WTC11 (cell line): ENCODE results near the gene FAS. TPM values are rescaled to one million over a fixed set of nuclear protein-coding genes. Genes with fewer than 3 reads are reported as not detected.

Experiments used
- ATAC-seq: fragments of 200-7000 bp; cut with Tn5 transposase; 2 replicates; pipeline ENCODE4 v1.10.0; 2021; ENCODE audit warnings: mild to moderate bottlenecking, moderate library complexity
- CTCF ChIA-PET: fragments of 300-600 bp; sonication (Branson Sonifier 250); formaldehyde crosslinking; loops from one replicate; lab custom pipeline; 2021; ENCODE audit warnings: antibody characterized with exemption; lab: Charles Lee
- POLR2A ChIA-PET: fragments of 350-600 bp; sonication (Branson Sonifier 250); formaldehyde crosslinking; loops from one replicate; lab custom pipeline; 2021; ENCODE audit warnings: antibody characterized with exemption; lab: Charles Lee
- DNase-seq: peaks from one replicate; pipeline ENCODE4 v3.0.0; 2021; ENCODE audit warnings: low spot score
- H3K27ac Mint-ChIP-seq: 2 replicates; pipeline ENCODE4 v1.8.0; 2021; ENCODE audit warnings: mixed read lengths
- H3K27me3 Mint-ChIP-seq: 2 replicates; pipeline ENCODE4 v1.8.0; 2021; ENCODE audit warnings: low read depth, mild to moderate bottlenecking, moderate library complexity, mixed read lengths
- H3K36me3 Mint-ChIP-seq: 2 replicates; pipeline ENCODE4 v1.8.0; 2021; ENCODE audit warnings: mixed read lengths
- H3K4me1 Mint-ChIP-seq: 2 replicates; pipeline ENCODE4 v1.8.0; 2022; ENCODE audit warnings: mixed read lengths
- H3K4me3 Mint-ChIP-seq: 2 replicates; pipeline ENCODE4 v1.8.0; 2021; ENCODE audit warnings: mild to moderate bottlenecking, moderate library complexity, mixed read lengths
- H3K9me3 Mint-ChIP-seq: 2 replicates; pipeline ENCODE4 v1.8.0; 2021; ENCODE audit warnings: mixed read lengths
- AR ChIP-seq: fragments of 250-450 bp; sonication (Bioruptor Pico); IDR thresholded peaks from 2 replicates; pipeline ENCODE4 v1.9.0; 2021; ENCODE audit warnings: mild to moderate bottlenecking
- CBFB ChIP-seq: sonication (generic); formaldehyde crosslinking; IDR thresholded peaks from 2 replicates; pipeline ENCODE4 v1.8.1; 2022; ENCODE audit warnings: mild to moderate bottlenecking, low read depth, missing genetic modification reagents
- ELF4 ChIP-seq: sonication (generic); formaldehyde crosslinking; IDR thresholded peaks from 2 replicates; pipeline ENCODE4 v1.8.1; 2022; ENCODE audit warnings: low read depth, mild to moderate bottlenecking, moderate library complexity, missing genetic modification reagents
- ESRRA ChIP-seq: sonication (generic); formaldehyde crosslinking; IDR thresholded peaks from 2 replicates; pipeline ENCODE4 v1.8.1; 2022; ENCODE audit warnings: mild to moderate bottlenecking, missing genetic modification reagents, borderline replicate concordance
- FOXP4 ChIP-seq: sonication (generic); formaldehyde crosslinking; IDR thresholded peaks from 2 replicates; pipeline ENCODE4 v1.8.0; 2022; ENCODE audit warnings: mild to moderate bottlenecking, missing genetic modification reagents
- HMGA2 ChIP-seq: fragments of 250-450 bp; sonication (Bioruptor Pico); IDR thresholded peaks from 2 replicates; pipeline ENCODE4 v1.4.0; 2021; ENCODE audit warnings: mild to moderate bottlenecking, moderate library complexity
- HMGXB4 ChIP-seq: sonication (generic); formaldehyde crosslinking; IDR thresholded peaks from 2 replicates; pipeline ENCODE4 v1.8.1; 2023; ENCODE audit warnings: mild to moderate bottlenecking, moderate library complexity, missing genetic modification reagents
- IRF2 ChIP-seq: sonication (generic); formaldehyde crosslinking; IDR thresholded peaks from 2 replicates; pipeline ENCODE4 v1.8.0; 2022; ENCODE audit warnings: low read depth, missing genetic modification reagents, borderline replicate concordance
- JAZF1 ChIP-seq: fragments of 250-450 bp; sonication (Bioruptor Pico); IDR thresholded peaks from 2 replicates; pipeline ENCODE4 v1.9.0; 2021; ENCODE audit warnings: moderate library complexity, mild to moderate bottlenecking, inconsistent platforms
- MYBL2 ChIP-seq: sonication (generic); formaldehyde crosslinking; IDR thresholded peaks from 2 replicates; pipeline ENCODE4 v1.8.1; 2023; ENCODE audit warnings: mild to moderate bottlenecking, moderate library complexity, missing genetic modification reagents
- PRRX2 ChIP-seq: fragments of 250-450 bp; sonication (Bioruptor Pico); IDR thresholded peaks from 2 replicates; pipeline ENCODE4 v1.8.0; 2021; ENCODE audit warnings: mild to moderate bottlenecking
- SMAD4 ChIP-seq: sonication (generic); formaldehyde crosslinking; IDR thresholded peaks from 2 replicates; pipeline ENCODE4 v1.8.0; 2022; ENCODE audit warnings: mild to moderate bottlenecking, missing genetic modification reagents
- USF2 ChIP-seq: sonication (generic); formaldehyde crosslinking; IDR thresholded peaks from 2 replicates; pipeline ENCODE4 v1.8.1; 2023; ENCODE audit warnings: mild to moderate bottlenecking, missing genetic modification reagents, moderate library complexity
- ZNF121 ChIP-seq: sonication (generic); formaldehyde crosslinking; IDR thresholded peaks from 2 replicates; pipeline ENCODE4 v1.8.0; 2023; ENCODE audit warnings: missing genetic modification reagents
- ZNF416 ChIP-seq: fragments of 250-450 bp; sonication (Bioruptor Pico); IDR thresholded peaks from 2 replicates; pipeline ENCODE4 v1.9.0; 2021; ENCODE audit warnings: mild to moderate bottlenecking, inconsistent platforms
- ZNF671 ChIP-seq: fragments of 250-450 bp; sonication (Bioruptor Pico); IDR thresholded peaks from 2 replicates; pipeline ENCODE4 v1.8.0; 2021; ENCODE audit warnings: mild to moderate bottlenecking
- total RNA-seq: library from RNA; stranded (reverse); gene quantifications from 3 replicates; pipeline ENCODE4 v1.2.3, GENCODE V29; 2021
- TF ChIP-seq, protein P1 (sequence below): sonication (generic); formaldehyde crosslinking; IDR thresholded peaks from 2 replicates; pipeline ENCODE4 v1.8.0; 2023; ENCODE audit warnings: missing genetic modification reagents, mild to moderate bottlenecking, borderline replicate concordance
- TF ChIP-seq, protein P2 (sequence below): sonication (generic); formaldehyde crosslinking; IDR thresholded peaks from 2 replicates; pipeline ENCODE4 v1.8.1; 2022; ENCODE audit warnings: mild to moderate bottlenecking, moderate library complexity, missing genetic modification reagents
- TF ChIP-seq, protein P3 (sequence below): sonication (generic); formaldehyde crosslinking; IDR thresholded peaks from 2 replicates; pipeline ENCODE4 v1.8.1; 2022; ENCODE audit warnings: mild to moderate bottlenecking, missing genetic modification reagents, moderate library complexity, borderline replicate concordance

FAS gene
- total RNA-seq, 1 experiment from 2014 or later: 4.1 TPM

GRCh38 chr10:89001024-89001728, 10.6 kb downstream of the FAS start (continued):
- TF ChIP-seq, protein P1, sequence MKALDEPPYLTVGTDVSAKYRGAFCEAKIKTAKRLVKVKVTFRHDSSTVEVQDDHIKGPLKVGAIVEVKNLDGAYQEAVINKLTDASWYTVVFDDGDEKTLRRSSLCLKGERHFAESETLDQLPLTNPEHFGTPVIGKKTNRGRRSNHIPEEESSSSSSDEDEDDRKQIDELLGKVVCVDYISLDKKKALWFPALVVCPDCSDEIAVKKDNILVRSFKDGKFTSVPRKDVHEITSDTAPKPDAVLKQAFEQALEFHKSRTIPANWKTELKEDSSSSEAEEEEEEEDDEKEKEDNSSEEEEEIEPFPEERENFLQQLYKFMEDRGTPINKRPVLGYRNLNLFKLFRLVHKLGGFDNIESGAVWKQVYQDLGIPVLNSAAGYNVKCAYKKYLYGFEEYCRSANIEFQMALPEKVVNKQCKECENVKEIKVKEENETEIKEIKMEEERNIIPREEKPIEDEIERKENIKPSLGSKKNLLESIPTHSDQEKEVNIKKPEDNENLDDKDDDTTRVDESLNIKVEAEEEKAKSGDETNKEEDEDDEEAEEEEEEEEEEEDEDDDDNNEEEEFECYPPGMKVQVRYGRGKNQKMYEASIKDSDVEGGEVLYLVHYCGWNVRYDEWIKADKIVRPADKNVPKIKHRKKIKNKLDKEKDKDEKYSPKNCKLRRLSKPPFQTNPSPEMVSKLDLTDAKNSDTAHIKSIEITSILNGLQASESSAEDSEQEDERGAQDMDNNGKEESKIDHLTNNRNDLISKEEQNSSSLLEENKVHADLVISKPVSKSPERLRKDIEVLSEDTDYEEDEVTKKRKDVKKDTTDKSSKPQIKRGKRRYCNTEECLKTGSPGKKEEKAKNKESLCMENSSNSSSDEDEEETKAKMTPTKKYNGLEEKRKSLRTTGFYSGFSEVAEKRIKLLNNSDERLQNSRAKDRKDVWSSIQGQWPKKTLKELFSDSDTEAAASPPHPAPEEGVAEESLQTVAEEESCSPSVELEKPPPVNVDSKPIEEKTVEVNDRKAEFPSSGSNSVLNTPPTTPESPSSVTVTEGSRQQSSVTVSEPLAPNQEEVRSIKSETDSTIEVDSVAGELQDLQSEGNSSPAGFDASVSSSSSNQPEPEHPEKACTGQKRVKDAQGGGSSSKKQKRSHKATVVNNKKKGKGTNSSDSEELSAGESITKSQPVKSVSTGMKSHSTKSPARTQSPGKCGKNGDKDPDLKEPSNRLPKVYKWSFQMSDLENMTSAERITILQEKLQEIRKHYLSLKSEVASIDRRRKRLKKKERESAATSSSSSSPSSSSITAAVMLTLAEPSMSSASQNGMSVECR (CRISPR knock-in tag): no peak
- TF ChIP-seq ESRRA (CRISPR knock-in tag) (no peak), SMAD4 (no peak), ZNF671 (CRISPR knock-in tag) (no peak), FOXP4 (CRISPR knock-in tag) (no peak), ELF4 (CRISPR knock-in tag) (no peak), MYBL2 (CRISPR knock-in tag) (no peak), USF2 (CRISPR knock-in tag) (no peak)
- TF ChIP-seq, protein P2, sequence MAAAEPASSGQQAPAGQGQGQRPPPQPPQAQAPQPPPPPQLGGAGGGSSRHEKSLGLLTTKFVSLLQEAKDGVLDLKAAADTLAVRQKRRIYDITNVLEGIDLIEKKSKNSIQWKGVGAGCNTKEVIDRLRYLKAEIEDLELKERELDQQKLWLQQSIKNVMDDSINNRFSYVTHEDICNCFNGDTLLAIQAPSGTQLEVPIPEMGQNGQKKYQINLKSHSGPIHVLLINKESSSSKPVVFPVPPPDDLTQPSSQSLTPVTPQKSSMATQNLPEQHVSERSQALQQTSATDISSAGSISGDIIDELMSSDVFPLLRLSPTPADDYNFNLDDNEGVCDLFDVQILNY: no peak
- TF ChIP-seq, protein P3, sequence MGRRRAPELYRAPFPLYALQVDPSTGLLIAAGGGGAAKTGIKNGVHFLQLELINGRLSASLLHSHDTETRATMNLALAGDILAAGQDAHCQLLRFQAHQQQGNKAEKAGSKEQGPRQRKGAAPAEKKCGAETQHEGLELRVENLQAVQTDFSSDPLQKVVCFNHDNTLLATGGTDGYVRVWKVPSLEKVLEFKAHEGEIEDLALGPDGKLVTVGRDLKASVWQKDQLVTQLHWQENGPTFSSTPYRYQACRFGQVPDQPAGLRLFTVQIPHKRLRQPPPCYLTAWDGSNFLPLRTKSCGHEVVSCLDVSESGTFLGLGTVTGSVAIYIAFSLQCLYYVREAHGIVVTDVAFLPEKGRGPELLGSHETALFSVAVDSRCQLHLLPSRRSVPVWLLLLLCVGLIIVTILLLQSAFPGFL: no peak

- TF ChIP-seq HMGA2 (CRISPR knock-in tag): no peak
- TF ChIP-seq HMGXB4 (CRISPR knock-in tag): no peak
- no peak for TF ChIP-seq ZNF121
- no peak for TF ChIP-seq AR
- no peak for TF ChIP-seq PRRX2 (CRISPR knock-in tag)
- no peak for TF ChIP-seq ZNF416 (CRISPR knock-in tag)
- no peak for TF ChIP-seq CBFB
- no peak for TF ChIP-seq IRF2 (CRISPR knock-in tag)
- no peak for TF ChIP-seq JAZF1 (CRISPR knock-in tag)
- POLR2A ChIA-PET: interaction anchor here (0.6 kb wide), 1 partner anchor 43 kb away, joined by 3 read pairs; no protein-coding TSS in a partner anchor
- peaks cover 8% of the 10 kb centered on the region; the same call in 1 of the 2 replicates for H3K4me1 Mint-ChIP-seq
- no peak overlapping the region for H3K27ac Mint-ChIP-seq
- ATAC-seq (no peak; the same call in 1 of the 2 replicates), DNase-seq (no peak)
- H3K4me3 Mint-ChIP-seq: no peak overlapping the region
- CTCF ChIA-PET: interaction anchor here (0.7 kb wide), 1 partner anchor 156 kb away, joined by 3 read pairs; no protein-coding TSS in a partner anchor
- no peaks in the 10 kb centered on the region for H3K9me3 Mint-ChIP-seq
- H3K27me3 Mint-ChIP-seq: no peaks in the 10 kb centered on the region
- H3K36me3 Mint-ChIP-seq: no peaks in the 10 kb centered on the region
Measured at GRCh38 chr10:89001729-89002072, 11.1 kb downstream of the FAS start.
